ENCODE measurements around the gene FILIP1L.

DNA sequence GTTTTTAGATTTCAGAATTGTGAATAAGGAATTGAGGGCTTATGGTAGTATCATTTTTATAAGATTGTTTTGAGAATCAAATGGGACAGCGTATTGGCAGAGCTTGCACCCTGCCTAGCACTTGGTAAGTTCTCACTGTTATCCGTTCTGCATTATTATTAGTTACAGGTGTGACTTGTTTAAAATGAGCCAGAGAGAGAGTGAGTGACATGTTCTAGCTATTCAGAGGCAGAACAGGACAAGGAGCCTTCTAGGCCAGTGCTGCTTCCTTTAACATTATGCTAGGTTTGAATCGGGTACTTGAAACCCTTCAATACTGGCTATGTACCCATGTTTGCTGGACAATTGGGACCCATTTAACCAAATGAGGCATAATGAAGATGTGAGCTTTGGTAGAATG lies 133.7 kb downstream of the FILIP1L start:
- TF ChIP-seq EZH2 (IDR thresholded peaks at IDR 0.05; ENCODE audit: borderline replicate concordance, low read depth, low read length, severe bottlenecking) = no peak
- no peak for TF ChIP-seq CTCF (IDR thresholded peaks at IDR 0.05; ENCODE audit: borderline replicate concordance, extremely low read depth, low read length, poor library complexity, severe bottlenecking)
